Neural crest cell (in vitro differentiated cells): ENCODE measurements around the gene TNFAIP2. TPM values are rescaled to one million over a fixed set of nuclear protein-coding genes. Genes with fewer than 3 reads are reported as not detected.
A peak's percentile ranks its signal among the peaks of the same experiment; 100 is the strongest.

ENCODE experiments used
- DNase-seq: peaks from one replicate; pipeline ENCODE4 v3.0.0; 2021; ENCODE audit warnings: low read depth, mixed read lengths, low spot score
- H3K27ac Mint-ChIP-seq: one replicate; pipeline ENCODE4 v1.8.0; 2021; ENCODE audit warnings: mild to moderate bottlenecking, mixed read lengths; ENCODE audit not compliant: unreplicated experiment
- H3K27me3 Mint-ChIP-seq: 2 replicates; pipeline ENCODE4 v1.8.0; 2021; ENCODE audit warnings: low read depth, mild to moderate bottlenecking, mixed read lengths
- H3K36me3 Mint-ChIP-seq: 2 replicates; pipeline ENCODE4 v1.8.0; 2021; ENCODE audit warnings: low read depth, mild to moderate bottlenecking, mixed read lengths
- H3K4me1 Mint-ChIP-seq: 2 replicates; pipeline ENCODE4 v1.8.0; 2021; ENCODE audit warnings: mixed read lengths
- H3K4me3 Mint-ChIP-seq: one replicate; pipeline ENCODE4 v1.8.0; 2021; ENCODE audit warnings: mild to moderate bottlenecking, mixed read lengths
- H3K9me3 Mint-ChIP-seq: 2 replicates; pipeline ENCODE4 v1.8.0; 2021; ENCODE audit warnings: mixed read lengths
- total RNA-seq: library from RNA; stranded (reverse); gene quantifications from 2 replicates; pipeline ENCODE4 v1.2.1, GENCODE V29; 2021
- TF ChIP-seq, protein P1 (sequence below): fragments of 200-600 bp; sonication (generic); conservative IDR thresholded peaks from 2 replicates; pipeline ENCODE4 v1.5.0; 2021; ENCODE audit warnings: antibody characterized with exemption, mild to moderate bottlenecking

The TNFAIP2 gene
- total RNA-seq, 1 donor from 2014 or later: 11.6 TPM

DNA sequence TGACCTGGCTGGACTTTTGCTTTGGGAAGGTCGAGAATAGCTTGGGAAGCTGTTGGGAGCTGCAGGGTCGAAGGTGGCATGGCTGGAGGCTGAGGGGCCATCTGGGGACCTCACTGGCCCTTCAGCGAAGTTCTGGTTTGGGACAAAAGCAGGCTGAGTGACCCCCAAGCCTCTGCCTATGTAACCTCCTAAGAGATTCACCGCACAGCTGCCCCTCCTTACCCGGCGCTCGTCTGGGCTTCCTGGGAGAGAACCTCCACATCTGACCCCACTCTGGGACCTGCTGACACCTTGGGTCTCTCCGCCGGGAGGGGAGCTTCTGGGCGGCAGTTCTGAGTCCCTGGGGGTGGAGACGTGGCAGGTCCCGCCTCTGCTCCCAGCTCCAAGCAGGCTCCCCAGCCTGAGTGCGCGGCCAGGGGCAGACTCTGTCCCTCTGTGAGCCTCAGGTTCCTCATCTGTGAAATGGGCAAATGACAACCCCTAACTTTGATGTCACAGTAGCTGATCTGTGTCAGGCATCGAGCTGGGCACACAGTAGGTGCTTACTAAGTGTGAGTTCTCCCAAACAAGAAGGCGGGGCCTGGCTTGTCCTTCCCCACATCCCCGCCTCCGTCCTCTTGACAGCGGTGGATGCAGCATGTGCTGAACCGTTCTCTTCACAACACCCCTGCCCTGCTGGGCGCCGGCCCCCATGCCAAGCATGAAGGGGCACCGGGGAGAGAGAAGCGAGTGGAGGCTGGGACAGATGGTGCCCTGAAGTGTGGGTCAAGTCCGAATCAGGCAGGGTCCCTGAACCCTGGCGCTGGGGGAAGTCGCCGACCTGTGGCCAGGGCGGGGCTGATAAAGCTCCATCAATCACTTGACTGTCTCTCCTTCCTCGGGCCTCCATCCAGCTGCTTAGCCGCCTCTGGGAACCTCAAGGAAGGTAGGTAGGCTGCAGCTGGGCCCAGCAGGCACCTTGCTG is 25.0 kb upstream of the TNFAIP2 start:
- Mint-ChIP-seq H3K4me3 (no peak overlapping the region), H3K9me3 (no peaks in the 10 kb centered on the region), H3K27ac (no peak overlapping the region), H3K27me3 (peaks cover 5% of the 10 kb centered on the region), H3K4me1 (peaks cover 7% of the 10 kb centered on the region), H3K36me3 (no peaks in the 10 kb centered on the region)
- no peak for DNase-seq
- TF ChIP-seq, protein P1, sequence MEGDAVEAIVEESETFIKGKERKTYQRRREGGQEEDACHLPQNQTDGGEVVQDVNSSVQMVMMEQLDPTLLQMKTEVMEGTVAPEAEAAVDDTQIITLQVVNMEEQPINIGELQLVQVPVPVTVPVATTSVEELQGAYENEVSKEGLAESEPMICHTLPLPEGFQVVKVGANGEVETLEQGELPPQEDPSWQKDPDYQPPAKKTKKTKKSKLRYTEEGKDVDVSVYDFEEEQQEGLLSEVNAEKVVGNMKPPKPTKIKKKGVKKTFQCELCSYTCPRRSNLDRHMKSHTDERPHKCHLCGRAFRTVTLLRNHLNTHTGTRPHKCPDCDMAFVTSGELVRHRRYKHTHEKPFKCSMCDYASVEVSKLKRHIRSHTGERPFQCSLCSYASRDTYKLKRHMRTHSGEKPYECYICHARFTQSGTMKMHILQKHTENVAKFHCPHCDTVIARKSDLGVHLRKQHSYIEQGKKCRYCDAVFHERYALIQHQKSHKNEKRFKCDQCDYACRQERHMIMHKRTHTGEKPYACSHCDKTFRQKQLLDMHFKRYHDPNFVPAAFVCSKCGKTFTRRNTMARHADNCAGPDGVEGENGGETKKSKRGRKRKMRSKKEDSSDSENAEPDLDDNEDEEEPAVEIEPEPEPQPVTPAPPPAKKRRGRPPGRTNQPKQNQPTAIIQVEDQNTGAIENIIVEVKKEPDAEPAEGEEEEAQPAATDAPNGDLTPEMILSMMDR: no peak

DNA sequence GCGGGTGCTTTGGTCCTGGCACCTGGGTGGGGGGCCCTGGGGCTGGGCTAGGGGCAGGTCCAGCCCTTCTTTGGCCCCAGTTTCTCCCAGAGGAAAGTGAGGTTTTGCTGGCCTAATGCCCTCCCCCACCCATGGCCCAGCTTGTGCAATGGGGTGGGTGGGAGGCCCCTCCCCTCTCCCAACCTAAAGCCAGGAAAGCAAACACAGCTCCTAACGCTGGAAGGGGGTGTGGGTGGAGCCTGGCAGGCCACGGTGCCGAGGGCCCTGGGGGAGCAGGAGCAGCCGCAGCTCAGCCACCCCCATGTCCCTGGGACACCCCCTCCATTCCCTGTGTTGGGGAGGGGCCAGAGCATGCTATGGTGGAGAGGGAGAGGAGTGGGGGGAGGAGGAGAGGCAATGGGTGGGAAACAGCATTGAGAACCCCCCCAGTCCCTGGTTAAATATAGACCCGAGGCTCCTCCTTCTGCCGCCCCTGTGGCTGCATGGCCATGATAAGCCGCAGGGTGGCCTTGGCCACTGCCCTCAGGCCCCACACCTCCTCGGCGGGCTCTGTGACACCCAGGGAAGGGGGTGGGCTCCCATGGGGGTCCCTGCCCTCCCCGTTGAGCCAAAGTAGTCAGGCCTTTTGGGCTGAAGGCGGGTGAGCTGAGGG is 24.1 kb upstream of the TNFAIP2 start:
- DNase-seq: no peak
- H3K4me3 Mint-ChIP-seq: no peak overlapping the region

DNA sequence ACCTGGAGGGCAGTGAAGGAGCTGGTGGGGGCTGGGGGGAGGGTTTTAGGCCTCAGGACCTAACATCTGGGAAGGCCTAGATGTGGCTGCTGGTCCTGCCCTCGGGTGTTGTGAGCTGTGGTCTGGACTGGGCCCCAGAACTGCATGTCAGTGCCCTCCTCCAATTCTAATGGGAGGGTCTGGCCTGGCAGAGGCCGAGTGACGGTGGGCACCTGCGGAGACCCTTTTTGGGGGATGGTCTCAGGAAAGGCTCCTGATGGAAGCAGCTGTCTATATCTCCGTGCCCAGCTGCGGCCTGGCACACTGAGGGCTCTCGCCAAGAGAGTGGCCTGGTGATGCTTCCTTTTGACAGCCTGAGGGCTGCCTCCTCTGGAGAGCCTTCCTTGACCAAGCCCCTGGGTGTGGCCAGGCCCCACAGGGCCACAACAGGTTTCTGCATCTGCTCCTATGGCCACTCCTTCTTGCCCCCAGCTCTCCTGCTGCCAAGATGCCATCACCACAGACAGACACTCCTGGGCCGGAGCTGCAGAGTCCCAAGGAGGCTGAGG is 23.5 kb upstream of the TNFAIP2 start:
- H3K4me3 Mint-ChIP-seq: no peak overlapping the region
- H3K4me1 Mint-ChIP-seq: peaks cover 7% of the 10 kb centered on the region
- no peaks in the 10 kb centered on the region for H3K36me3 Mint-ChIP-seq
- TF ChIP-seq, protein P1: no peak
- no peak for DNase-seq
- no peaks in the 10 kb centered on the region for H3K9me3 Mint-ChIP-seq
- peak overlapping the region; percentile 35 for H3K27ac Mint-ChIP-seq
- H3K27me3 Mint-ChIP-seq: peaks cover 17% of the 10 kb centered on the region

More for the DNA sequence above, 24.1 kb upstream of the TNFAIP2 start:
- H3K27ac Mint-ChIP-seq: no peak overlapping the region
- H3K4me1 Mint-ChIP-seq: peaks cover 7% of the 10 kb centered on the region
- H3K36me3 Mint-ChIP-seq: no peaks in the 10 kb centered on the region
- no peaks in the 10 kb centered on the region for H3K9me3 Mint-ChIP-seq
- TF ChIP-seq, protein P1: no peak
- peaks cover 11% of the 10 kb centered on the region for H3K27me3 Mint-ChIP-seq

DNA sequence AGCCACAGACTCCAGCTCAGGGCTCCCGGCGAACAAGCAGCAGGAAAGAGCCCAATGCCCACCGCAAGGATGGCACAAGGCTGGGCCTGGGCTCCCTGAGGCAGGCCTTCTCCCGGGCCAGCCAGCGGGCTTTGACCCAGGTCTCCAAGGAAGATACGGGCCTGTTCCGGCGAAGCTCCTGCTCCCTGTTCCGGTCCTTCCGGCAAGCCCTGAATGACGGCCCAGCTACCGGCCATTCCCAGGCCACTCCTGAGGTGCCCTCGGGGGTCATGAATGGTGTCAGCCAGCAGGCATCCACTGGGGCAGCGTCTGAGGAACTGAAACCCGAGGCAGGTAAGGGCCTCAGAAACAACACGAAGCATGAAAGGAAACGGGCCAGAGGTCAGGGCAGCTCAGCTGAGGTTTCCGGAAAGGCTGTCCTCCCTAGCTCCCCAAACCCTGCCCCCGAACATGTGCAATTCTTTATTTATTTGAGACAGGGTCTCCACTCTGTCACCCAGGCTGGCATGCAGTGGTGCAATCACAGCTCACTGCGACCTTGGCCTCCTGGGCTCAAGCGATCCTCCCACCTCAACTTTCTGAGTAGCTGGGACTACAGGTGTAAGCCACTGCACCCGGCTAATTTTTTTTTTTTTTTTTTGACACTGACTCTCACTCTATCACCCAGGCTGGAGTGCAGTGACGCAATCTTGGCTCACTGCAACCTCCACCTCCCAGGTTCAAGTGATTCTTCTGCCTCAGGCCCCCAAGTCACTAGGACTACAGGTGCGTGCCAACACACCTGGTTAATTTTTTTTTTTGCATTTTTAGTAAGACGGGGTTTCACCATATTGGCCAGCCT is 22.8 kb upstream of the TNFAIP2 start:
- DNase-seq: no peak
- H3K27ac Mint-ChIP-seq: peak overlapping the region; percentile 35

More for the DNA sequence above, 22.8 kb upstream of the TNFAIP2 start:
- H3K4me3 Mint-ChIP-seq: no peak overlapping the region
- H3K4me1 Mint-ChIP-seq: peaks cover 12% of the 10 kb centered on the region
- TF ChIP-seq, protein P1: no peak
- H3K9me3 Mint-ChIP-seq: no peaks in the 10 kb centered on the region
- peaks cover 22% of the 10 kb centered on the region for H3K27me3 Mint-ChIP-seq
- no peaks in the 10 kb centered on the region for H3K36me3 Mint-ChIP-seq
